AG09309 (cell line): ENCODE results near the gene LHX1.

Source experiments
- DNase-seq: peaks from one replicate; pipeline ENCODE4 v3.0.0-alpha.2; 2010; ENCODE audit warnings: low read depth
- H3K4me3 ChIP-seq: 2 replicates; pipeline ENCODE4 v1.5.1; 2011; ENCODE audit warnings: mild to moderate bottlenecking, low read depth, low read length, moderate library complexity; ENCODE audit not compliant: control insufficient read depth
- TF ChIP-seq, protein P1 (sequence below): IDR thresholded peaks from 2 replicates; pipeline ENCODE4 v1.5.1; 2011; ENCODE audit warnings: mild to moderate bottlenecking, low read depth, low read length, inconsistent platforms; ENCODE audit not compliant: insufficient read depth, control insufficient read depth; ENCODE audit errors: missing control alignments

The LHX1 gene

DNA sequence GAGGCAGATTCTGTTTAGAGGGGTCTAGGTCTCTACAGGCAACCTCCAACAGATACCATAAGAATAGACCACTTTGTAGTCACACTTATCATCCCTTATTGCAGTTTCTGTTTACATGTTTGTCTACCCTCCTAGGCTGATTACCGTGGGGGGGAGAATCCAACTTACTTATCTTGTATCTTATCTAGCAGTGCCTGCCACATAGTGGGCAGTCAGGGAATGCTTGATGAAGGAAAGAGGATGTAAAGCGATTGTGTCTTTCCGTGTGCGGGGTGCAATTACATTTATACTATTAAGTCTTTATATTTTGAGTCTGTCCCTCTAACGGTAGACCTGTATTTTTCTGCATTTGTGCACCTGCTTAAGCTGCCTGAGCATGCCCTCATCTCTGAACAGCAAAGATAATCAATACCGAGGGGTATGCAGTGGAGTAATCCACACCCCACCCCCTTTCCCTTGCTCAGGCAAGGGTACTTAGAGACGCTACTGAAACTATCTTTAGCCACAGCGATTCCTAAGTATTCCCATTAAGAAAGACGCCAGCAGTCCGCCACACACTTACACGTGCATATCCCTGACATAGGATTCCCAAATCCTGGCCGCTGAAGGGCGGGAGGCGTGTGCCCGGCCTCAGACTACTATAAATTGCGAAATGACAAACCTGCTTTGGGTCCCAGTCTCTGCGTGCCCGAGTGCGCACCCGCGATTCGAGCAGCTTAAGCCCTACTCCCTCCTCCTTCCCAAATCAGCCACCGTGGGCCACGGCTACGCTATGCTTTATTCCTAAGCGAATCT is 10.8 kb downstream of the LHX1 start:
- TF ChIP-seq, protein P1, sequence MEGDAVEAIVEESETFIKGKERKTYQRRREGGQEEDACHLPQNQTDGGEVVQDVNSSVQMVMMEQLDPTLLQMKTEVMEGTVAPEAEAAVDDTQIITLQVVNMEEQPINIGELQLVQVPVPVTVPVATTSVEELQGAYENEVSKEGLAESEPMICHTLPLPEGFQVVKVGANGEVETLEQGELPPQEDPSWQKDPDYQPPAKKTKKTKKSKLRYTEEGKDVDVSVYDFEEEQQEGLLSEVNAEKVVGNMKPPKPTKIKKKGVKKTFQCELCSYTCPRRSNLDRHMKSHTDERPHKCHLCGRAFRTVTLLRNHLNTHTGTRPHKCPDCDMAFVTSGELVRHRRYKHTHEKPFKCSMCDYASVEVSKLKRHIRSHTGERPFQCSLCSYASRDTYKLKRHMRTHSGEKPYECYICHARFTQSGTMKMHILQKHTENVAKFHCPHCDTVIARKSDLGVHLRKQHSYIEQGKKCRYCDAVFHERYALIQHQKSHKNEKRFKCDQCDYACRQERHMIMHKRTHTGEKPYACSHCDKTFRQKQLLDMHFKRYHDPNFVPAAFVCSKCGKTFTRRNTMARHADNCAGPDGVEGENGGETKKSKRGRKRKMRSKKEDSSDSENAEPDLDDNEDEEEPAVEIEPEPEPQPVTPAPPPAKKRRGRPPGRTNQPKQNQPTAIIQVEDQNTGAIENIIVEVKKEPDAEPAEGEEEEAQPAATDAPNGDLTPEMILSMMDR, result no peak
- peak overlapping the region; percentile 65 for H3K4me3 ChIP-seq
- no peak for DNase-seq

DNA sequence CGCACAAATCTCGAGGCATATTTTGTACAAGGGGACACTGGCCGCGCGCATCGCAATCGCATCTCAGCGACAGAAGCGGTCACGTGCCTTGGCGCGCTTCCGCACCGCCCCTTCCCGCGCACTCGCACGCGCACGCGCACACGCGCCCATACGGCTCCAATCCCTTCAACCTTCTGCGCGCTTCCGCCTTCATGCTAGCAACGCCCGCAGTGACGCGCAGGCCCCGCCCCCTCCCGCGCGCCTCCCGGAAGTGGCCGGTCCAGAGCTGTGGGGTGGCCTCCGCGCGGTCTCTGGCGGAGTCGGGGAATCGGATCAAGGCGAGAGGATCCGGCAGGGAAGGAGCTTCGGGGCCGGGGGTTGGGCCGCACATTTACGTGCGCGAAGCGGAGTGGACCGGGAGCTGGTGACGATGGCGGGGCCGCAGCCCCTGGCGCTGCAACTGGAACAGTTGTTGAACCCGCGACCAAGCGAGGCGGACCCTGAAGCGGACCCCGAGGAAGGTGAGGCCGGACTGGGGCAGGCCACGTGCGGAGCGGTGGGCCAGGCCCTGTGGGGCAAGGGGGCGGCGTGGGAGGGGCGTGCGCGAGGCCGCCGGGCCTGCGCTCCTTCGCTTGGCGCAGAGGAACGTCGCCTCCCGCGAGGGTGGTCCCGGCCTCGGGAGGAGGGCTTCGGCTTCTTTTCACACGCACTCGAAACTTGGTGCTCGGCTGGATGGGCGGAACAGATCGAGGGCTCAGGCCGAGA is 11.6 kb downstream of the LHX1 start, which contains the start of gene AATF:
Gene AATF (plus strand): TSS at position 238 of the 744 bp plus-strand sequence. CDS start 172 bp downstream, at position 410.
- peak within 1 kb of the TSS; percentile 65 for H3K4me3 ChIP-seq
- DNase-seq, result peak; percentile 66
- TF ChIP-seq, protein P1, result no peak

DNA sequence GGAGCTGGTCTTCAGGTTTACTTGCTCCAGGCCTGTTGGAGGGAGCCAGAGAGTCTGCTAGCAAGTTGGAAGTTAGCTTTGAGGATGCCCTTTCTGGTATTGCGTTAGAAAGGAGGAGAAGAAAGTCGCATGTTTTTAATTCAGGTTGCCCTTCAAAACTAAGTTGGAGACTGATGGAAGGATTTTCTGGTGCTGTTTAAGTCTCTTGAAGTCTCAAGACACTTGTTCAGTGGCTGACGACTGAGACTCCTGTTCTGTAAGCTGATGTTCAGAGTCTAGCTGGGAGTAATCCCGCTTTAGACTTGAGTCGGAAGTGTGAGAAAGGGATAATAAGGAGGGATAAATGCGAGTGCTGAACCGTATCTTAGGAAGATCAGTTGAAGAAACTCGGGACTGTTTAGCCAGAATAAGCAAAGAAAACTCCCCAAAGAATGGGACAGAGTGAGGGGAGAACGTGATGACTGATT is 12.2 kb downstream of the LHX1 start:
- DNase-seq, result no peak
- TF ChIP-seq, protein P1, result no peak
- peak overlapping the region; percentile 65 for H3K4me3 ChIP-seq

DNA sequence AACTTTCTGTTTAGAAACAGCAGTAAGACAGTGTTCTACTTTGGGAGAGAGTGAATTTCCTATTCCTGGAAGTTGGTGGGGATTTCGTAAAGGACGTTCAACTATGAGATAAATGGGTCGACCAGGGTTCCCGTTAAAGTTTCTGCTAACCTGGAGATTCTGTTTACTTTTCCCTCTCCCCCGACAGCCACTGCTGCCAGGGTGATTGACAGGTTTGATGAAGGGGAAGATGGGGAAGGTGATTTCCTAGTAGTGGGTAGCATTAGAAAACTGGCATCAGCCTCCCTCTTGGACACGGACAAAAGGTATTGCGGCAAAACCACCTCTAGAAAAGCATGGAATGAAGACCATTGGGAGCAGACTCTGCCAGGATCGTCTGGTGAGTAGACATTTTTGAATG is 12.8 kb downstream of the LHX1 start:
- no peak for DNase-seq
- TF ChIP-seq, protein P1, result no peak
- H3K4me3 ChIP-seq, result peak overlapping the region; percentile 65

DNA sequence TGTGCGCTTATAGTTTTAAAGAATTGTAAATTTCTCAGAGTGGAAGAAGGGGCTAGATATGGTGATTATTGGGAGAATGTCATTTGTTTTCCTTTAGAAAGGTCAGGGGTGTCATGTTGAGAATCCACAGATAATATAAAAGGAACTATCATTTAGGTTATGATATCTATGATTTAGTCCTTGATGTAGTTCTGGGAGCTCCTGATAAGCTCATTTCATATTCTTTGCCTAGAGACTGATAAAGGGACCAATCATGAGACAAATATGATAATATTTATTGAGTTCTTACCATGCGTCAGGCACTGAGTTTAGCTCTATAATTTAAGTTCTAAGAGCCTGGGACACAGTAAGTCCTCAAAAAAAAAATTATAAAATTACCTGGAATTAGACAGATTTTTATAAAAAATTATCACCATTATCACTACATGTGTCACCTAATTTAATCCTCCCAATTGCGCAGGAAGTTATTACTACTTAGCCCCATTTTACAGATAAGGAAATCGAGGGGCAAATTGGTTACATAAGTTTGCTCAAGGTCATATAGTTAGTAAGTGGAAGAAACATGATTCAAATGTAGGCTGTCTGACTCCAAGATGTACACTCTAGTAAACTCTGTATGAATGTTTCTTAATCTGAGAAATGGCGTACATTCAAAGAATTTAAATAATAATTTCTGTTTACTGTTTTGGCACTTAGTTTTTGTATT is 14.0 kb downstream of the LHX1 start:
- DNase-seq, result no peak
- TF ChIP-seq, protein P1, result no peak
- no peak overlapping the region for H3K4me3 ChIP-seq

DNA sequence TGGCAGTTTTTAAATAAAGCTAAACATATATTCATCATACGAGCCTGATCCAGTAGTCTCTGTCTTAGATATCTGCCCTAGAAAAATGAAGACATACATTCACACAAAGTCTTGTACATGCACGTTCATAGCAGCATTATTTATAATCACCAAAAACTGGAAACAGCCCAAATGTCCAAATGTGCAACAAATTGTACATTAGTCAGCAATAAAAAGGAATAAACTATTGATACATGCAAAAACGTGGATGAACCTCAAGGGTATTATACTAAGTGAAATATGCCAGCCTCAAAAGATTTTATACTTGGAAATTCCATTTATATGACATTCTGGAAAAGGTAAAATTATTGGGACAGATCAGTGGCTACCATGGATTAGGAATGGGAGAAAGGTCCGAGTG is 34.2 kb downstream of the LHX1 start:
- H3K4me3 ChIP-seq, result no peak overlapping the region
- TF ChIP-seq, protein P1, result no peak
- DNase-seq, result no peak
